ENCODE results near the gene SEMA5B.

The SEMA5B gene

GRCh38 chr3:123025642-123026521, 1.7 kb downstream of the SEMA5B start:
- no peak for DNase-seq (ENCODE audit: low spot score)

- no peak for DNase-seq (ENCODE audit: low spot score)
Observed at GRCh38 chr3:123024056-123024455, 3.5 kb downstream of the SEMA5B start.

- DNase-seq (ENCODE audit: low spot score) = no peak
Observed at GRCh38 chr3:123021996-123022510, 5.5 kb downstream of the SEMA5B start.

GRCh38 chr3:123021388-123021787, 6.2 kb downstream of the SEMA5B start:
- no peak for DNase-seq (ENCODE audit: low spot score)

- no peak for DNase-seq (ENCODE audit: low spot score)
Observed at GRCh38 chr3:123020709-123021108, 6.9 kb downstream of the SEMA5B start.

GRCh38 chr3:123019591-123019990, 8.0 kb downstream of the SEMA5B start:
- no peak for DNase-seq (ENCODE audit: low spot score)

GRCh38 chr3:123019161-123019560, 8.4 kb downstream of the SEMA5B start:
- no peak for DNase-seq (ENCODE audit: low spot score)

GRCh38 chr3:123018683-123019082, 8.9 kb downstream of the SEMA5B start:
- no peak for DNase-seq (ENCODE audit: low spot score)

GRCh38 chr3:123015596-123015995, 12.0 kb downstream of the SEMA5B start:
- no peak for DNase-seq (ENCODE audit: low spot score)

- no peak for DNase-seq (ENCODE audit: low spot score)
Observed at GRCh38 chr3:123013876-123014275, 13.7 kb downstream of the SEMA5B start.

- DNase-seq (ENCODE audit: low spot score) = no peak
Observed at GRCh38 chr3:123012652-123013051, 14.9 kb downstream of the SEMA5B start.

GRCh38 chr3:123011447-123011846, 16.1 kb downstream of the SEMA5B start:
- DNase-seq (ENCODE audit: low spot score) = no peak

GRCh38 chr3:123008840-123009239, 18.7 kb downstream of the SEMA5B start:
- DNase-seq (ENCODE audit: low spot score) = no peak

- DNase-seq (ENCODE audit: low spot score) = no peak
Observed at GRCh38 chr3:123006609-123007008, 21.0 kb downstream of the SEMA5B start.

GRCh38 chr3:123005291-123005690, 22.3 kb downstream of the SEMA5B start:
- DNase-seq (ENCODE audit: low spot score) = no peak

GRCh38 chr3:123004201-123004918, 23.2 kb downstream of the SEMA5B start:
- DNase-seq (ENCODE audit: low spot score) = no peak

GRCh38 chr3:123002749-123003497, 24.6 kb downstream of the SEMA5B start:
- no peak for DNase-seq (ENCODE audit: low spot score)

- no peak for DNase-seq (ENCODE audit: low spot score)
Observed at GRCh38 chr3:123002100-123002748, 25.3 kb downstream of the SEMA5B start.

GRCh38 chr3:122998856-122999255, 28.7 kb downstream of the SEMA5B start:
- DNase-seq (ENCODE audit: low spot score) = no peak

GRCh38 chr3:122998206-122998605, 29.4 kb downstream of the SEMA5B start:
- DNase-seq (ENCODE audit: low spot score) = no peak

GRCh38 chr3:122996038-122996580, 31.5 kb downstream of the SEMA5B start:
- DNase-seq (ENCODE audit: low spot score) = no peak

GRCh38 chr3:122994954-122995353, 32.6 kb downstream of the SEMA5B start:
- DNase-seq (ENCODE audit: low spot score) = no peak
